ENCODE measurements around the gene CD46. TPM values are rescaled to one million over a fixed set of nuclear protein-coding genes. Genes with fewer than 3 reads are reported as not detected.

The CD46 gene
- total RNA-seq, 1 donor from 2014 or later, result 110 TPM

DNA sequence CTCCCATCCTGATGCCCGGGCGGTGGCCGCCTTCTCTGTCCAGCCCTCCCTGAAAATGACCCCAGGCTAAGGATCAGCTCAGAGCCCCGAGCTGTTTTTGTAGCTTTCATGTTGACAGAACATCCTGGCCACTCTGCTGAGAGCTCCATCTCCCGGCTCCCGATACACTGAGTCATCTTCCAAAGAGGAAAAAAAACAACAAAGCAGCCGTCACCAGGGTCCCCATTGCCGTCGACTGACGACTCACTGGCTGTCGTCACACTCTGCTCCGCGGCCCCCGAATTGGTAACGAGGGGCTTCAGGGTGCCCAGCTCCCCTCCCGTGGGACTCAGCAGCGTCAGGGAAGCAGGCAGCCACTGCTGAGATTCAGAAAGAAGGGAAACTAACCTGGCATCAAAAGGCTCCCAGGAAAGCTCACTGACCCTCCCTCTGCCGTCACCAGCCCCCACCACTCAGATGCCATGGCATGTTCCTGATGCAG lies 67.2 kb downstream of the CD46 start:
- POLR2A ChIA-PET, result interaction anchor here (0.6 to 13.1 kb wide), 6 partner anchors 8 to 1046 kb away, joined by 3 to 547 read pairs (median 4); no protein-coding TSS in a partner anchor
- ATAC-seq (ENCODE audit: low read depth), result no peak
- CTCF ChIA-PET, result interaction anchor here (0.8 to 6.0 kb wide), 3 partner anchors 10 to 50 kb away, joined by 3 to 59 read pairs (median 8); no protein-coding TSS in a partner anchor
- Mint-ChIP-seq H3K27ac (no peak overlapping the region), H3K27me3 (peaks cover 2% of the 10 kb centered on the region), H3K4me3 (no peak overlapping the region), H3K36me3 (ENCODE audit: low read depth) (peaks cover 93% of the 10 kb centered on the region), H3K9me3 (no peaks in the 10 kb centered on the region), H3K4me1 (peaks cover 93% of the 10 kb centered on the region)
- DNase-seq, result no peak
- TF ChIP-seq, protein P1, sequence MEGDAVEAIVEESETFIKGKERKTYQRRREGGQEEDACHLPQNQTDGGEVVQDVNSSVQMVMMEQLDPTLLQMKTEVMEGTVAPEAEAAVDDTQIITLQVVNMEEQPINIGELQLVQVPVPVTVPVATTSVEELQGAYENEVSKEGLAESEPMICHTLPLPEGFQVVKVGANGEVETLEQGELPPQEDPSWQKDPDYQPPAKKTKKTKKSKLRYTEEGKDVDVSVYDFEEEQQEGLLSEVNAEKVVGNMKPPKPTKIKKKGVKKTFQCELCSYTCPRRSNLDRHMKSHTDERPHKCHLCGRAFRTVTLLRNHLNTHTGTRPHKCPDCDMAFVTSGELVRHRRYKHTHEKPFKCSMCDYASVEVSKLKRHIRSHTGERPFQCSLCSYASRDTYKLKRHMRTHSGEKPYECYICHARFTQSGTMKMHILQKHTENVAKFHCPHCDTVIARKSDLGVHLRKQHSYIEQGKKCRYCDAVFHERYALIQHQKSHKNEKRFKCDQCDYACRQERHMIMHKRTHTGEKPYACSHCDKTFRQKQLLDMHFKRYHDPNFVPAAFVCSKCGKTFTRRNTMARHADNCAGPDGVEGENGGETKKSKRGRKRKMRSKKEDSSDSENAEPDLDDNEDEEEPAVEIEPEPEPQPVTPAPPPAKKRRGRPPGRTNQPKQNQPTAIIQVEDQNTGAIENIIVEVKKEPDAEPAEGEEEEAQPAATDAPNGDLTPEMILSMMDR (IDR thresholded peaks at IDR 0.05), result no peak
- intact Hi-C loops (cut with micrococcal nuclease), result no loop called here

DNA sequence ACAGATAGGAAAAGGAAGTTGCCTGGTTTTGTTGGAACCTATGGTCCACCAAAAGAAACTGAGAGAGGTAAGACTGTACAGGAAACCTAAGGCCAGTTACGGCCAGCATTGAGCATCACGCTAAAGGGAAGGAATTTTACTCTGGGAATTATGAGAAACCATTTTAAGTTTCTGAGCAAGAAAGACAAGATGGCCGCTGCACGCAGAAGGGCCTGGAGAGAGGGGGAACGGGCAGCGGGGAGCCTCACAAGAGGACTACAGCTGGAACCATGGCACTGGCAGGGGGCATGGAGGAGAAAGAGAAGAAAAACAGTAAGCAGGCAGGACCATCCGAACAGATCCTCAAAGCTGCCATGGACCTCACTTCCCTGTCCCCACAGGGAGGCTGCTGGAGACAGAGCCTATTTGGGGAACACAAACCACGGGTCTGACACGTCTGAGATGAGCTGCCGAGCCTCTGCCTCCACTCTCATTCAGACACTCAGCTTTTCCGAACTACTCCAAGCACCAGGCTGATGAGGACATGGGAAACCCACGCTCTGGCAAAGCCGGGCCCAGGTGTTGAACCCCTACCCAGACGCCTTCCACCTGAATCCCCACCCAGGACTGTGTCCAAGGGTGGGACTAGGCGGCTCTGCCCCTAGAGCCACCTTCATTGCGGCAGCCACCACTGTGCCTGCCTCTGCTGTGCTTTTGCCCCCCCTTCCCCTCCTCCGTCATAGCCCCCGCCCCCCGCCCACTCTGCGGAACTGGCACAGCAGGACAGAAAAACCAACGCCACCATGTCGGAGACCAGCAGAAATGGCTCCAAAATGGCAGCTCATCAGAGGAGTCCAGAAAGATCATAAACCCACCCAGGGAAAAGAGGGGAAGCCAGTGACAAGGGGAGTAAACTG lies 69.0 kb downstream of the CD46 start:
- TF ChIP-seq, protein P1 (IDR thresholded peaks at IDR 0.05), result no peak
- H3K9me3 Mint-ChIP-seq, result no peaks in the 10 kb centered on the region
- ATAC-seq (ENCODE audit: low read depth), result no peak
- no peak for DNase-seq
- H3K27me3 Mint-ChIP-seq, result peaks cover 2% of the 10 kb centered on the region
- ChIA-PET POLR2A (interaction anchor here (1.5 to 13.1 kb wide), 8 partner anchors 12 to 64 kb away, joined by 3 to 547 read pairs (median 41); no protein-coding TSS in a partner anchor), CTCF (interaction anchor here (0.7 to 6.0 kb wide), 3 partner anchors 9 to 52 kb away, joined by 3 to 59 read pairs (median 17); no protein-coding TSS in a partner anchor)
- intact Hi-C loops (cut with micrococcal nuclease), result loop anchor here (5.0 to 10.0 kb wide), 4 partner anchors 69 to 896 kb away; partner anchors contain the start of genes CD46, CD55 and FCMR
- peak overlapping the region; percentile 93 for H3K27ac Mint-ChIP-seq
- peaks cover 76% of the 10 kb centered on the region for H3K36me3 Mint-ChIP-seq (ENCODE audit: low read depth)
- H3K4me3 Mint-ChIP-seq, result peak overlapping the region; percentile 99
- H3K4me1 Mint-ChIP-seq, result peaks cover 94% of the 10 kb centered on the region

DNA sequence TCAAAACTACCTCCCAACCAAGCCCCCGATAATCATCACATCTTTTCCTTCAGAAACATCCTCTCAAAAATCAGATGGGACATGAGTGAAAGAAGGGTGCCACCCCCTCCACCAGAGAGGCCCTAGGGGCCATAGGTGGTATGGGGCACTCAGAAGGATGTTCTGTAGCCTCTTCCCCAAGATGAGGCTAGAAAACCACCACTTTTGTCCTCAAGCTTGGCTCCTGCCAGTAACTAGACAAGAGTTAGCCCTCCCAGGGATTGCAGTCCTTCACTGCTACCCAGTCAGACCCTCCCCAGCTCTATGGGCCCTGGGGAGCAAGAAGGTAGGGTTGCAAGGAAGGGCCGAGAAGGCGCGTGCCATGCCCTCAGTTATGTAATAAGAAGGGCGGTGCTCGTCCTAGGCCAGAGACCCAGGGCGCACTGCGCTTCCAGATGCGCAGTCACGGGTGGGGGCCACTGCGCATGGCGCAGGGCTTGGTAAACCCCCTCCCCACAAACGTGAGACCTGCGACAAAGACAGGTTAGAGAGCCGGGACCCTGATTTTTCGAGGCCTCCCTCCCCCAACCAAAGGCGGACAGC lies 69.7 kb downstream of the CD46 start:
- H3K4me1 Mint-ChIP-seq, result peaks cover 94% of the 10 kb centered on the region
- ChIA-PET POLR2A (interaction anchor here (0.7 to 13.1 kb wide), 15 partner anchors 11 to 500 kb away, joined by 3 to 547 read pairs (median 7); partner anchors contain the start of genes CD55 and PLXNA2), CTCF (interaction anchor here (0.6 to 15.6 kb wide), 6 partner anchors 10 to 142 kb away, joined by 3 to 397 read pairs (median 12); no protein-coding TSS in a partner anchor)
- peaks cover 68% of the 10 kb centered on the region for H3K36me3 Mint-ChIP-seq (ENCODE audit: low read depth)
- ATAC-seq (ENCODE audit: low read depth) (no peak), DNase-seq (no peak)
- H3K27ac Mint-ChIP-seq, result peak overlapping the region; percentile 93
- no peaks in the 10 kb centered on the region for H3K9me3 Mint-ChIP-seq
- peaks cover 2% of the 10 kb centered on the region for H3K27me3 Mint-ChIP-seq
- H3K4me3 Mint-ChIP-seq, result peak overlapping the region; percentile 99
- TF ChIP-seq, protein P1 (IDR thresholded peaks at IDR 0.05), result no peak
- intact Hi-C loops (cut with micrococcal nuclease), result loop anchor here (5.0 to 10.0 kb wide), 4 partner anchors 69 to 897 kb away; partner anchors contain the start of genes CD46, CD55 and FCMR

DNA sequence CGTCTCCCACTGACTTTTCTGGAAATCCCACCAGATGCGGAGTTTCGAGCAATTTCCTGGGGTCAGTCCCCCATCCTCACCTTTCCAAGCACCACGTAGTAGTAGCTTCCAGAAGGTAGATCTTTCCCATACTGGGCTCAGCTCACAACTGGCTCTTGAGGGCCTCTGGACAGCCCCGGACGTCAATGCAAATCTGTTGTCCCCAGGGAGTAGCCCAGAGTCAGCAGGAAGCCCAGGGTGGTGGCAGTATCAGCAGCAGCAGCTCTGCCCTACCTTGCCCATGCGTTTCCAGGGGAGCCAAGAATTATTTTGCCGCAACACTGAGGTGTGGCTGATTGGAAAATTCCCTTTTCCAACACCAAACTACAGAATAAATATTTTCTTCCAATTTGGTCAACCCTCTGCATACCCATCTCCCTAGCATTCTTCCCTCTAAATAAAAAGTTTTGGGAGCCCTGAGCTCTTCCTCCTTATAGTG lies 70.3 kb downstream of the CD46 start:
- ATAC-seq (ENCODE audit: low read depth) (peak; percentile 55), DNase-seq (peak; percentile 65)
- H3K9me3 Mint-ChIP-seq, result no peaks in the 10 kb centered on the region
- intact Hi-C loops (cut with micrococcal nuclease), result loop anchor here (5.0 to 10.0 kb wide), 4 partner anchors 70 to 897 kb away; partner anchors contain the start of genes CD46, CD55 and FCMR
- H3K36me3 Mint-ChIP-seq (ENCODE audit: low read depth), result peaks cover 62% of the 10 kb centered on the region
- H3K4me1 Mint-ChIP-seq, result peaks cover 94% of the 10 kb centered on the region
- TF ChIP-seq, protein P1 (IDR thresholded peaks at IDR 0.05), result no peak
- POLR2A ChIA-PET, result interaction anchor here (0.7 to 13.1 kb wide), 19 partner anchors 8 to 901 kb away, joined by 3 to 547 read pairs (median 6); partner anchors contain the start of genes CD46, CD55, FCMR and PLXNA2
- peak overlapping the region; percentile 93 for H3K27ac Mint-ChIP-seq
- peaks cover 2% of the 10 kb centered on the region for H3K27me3 Mint-ChIP-seq
- peak overlapping the region; percentile 99 for H3K4me3 Mint-ChIP-seq
- CTCF ChIA-PET, result interaction anchor here (0.6 to 15.6 kb wide), 7 partner anchors 11 to 141 kb away, joined by 3 to 397 read pairs (median 8); no protein-coding TSS in a partner anchor
